Measurements from ENCODE around the gene PSPC1.
A peak's percentile ranks its signal among the peaks of the same experiment; 100 is the strongest.
"Not testable (repeated sequence)": the region's sequence is repeated elsewhere in the genome, so short reads cannot be mapped to it uniquely, and the experiment has no call there.

The PSPC1 gene

GRCh38 chr13:19763618-19764017, 19.1 kb downstream of the PSPC1 start:
- DNase-seq (ENCODE audit: low read depth), result no peak

GRCh38 chr13:19759669-19760068, 23.1 kb downstream of the PSPC1 start:
- no peak for DNase-seq (ENCODE audit: low read depth)

GRCh38 chr13:19742643-19743042, 40.1 kb downstream of the PSPC1 start:
- no peak for DNase-seq (ENCODE audit: low read depth)

DNA sequence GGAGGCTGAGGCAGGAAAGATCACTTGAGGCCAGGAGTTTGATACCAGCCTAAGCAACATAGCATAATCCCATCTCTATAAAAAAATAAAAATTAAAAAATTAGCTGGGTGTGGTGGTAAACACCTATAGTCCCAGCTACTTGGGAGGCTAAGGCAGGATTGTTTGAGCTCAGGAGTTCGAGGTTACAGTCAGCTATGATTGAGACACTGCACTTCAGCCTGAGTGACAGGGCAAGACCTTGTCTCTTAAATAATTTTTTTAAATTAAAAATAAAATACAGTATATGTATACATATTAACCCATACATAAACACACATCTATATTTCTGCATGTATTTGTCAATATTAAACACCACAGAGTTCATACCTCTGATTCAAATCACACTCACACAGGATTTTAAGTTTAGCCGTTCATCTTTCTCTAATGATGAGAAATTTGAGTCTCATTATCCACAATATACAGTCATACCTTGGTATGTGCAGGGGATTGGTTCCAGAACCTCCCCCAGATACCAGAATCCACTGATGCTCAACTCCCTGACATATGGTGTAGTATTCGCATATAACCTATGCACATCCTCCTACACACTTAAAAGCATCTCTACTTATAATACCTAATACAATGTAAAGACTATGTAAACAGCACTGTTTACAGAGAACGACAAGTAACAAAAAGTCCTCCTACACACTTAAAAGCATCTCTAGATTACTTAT, 44.7 kb downstream of the PSPC1 start:
- DNase-seq (ENCODE audit: low read depth), result no peak

DNA sequence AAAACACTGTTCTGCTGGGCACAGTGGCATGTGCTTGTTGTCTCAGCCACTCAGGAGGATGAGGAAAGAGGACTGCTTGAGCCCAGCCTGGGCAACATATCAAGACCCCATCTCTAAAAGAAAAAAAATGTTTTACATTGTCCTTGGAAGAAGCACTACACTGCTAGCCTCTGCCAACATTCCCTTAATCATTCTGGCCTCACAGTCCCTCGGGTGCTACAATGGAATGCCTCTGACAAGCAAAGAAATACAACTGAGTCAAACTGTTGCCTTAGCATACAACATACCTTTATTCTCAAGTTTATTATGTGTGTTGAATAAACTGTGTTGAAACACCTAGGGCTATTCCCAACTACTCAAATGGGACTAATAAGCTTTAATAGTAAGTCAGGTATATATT, 56.1 kb downstream of the PSPC1 start:
- peak; percentile 52 for DNase-seq (ENCODE audit: low read depth)

- no peak for DNase-seq (ENCODE audit: low read depth)
These were observed 57.4 kb downstream of the PSPC1 start for GRCh38 chr13:19725320-19725719.

DNA sequence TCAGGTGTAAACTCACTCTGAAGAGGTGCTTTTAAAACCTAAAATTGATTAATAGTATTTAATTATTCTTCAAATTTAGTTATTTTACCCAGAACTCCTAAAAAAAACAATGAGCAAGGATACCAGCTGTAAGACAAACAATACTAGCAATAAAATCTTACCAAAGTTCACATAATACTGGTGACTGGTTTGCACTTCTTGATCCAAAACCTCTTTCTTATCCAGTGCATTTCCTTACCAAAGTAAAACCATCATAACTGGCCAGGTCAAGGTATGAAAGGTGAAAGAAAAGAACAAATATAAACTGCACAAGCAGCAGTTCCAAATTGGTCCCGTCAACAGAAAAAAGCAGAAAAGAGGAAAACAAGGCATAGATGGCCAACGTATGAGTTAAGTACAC, 62.7 kb downstream of the PSPC1 start:
- DNase-seq (ENCODE audit: low read depth), result no peak

GRCh38 chr13:19713186-19713965, 69.4 kb downstream of the PSPC1 start:
- peak; percentile 32 for DNase-seq (ENCODE audit: low read depth)

DNA sequence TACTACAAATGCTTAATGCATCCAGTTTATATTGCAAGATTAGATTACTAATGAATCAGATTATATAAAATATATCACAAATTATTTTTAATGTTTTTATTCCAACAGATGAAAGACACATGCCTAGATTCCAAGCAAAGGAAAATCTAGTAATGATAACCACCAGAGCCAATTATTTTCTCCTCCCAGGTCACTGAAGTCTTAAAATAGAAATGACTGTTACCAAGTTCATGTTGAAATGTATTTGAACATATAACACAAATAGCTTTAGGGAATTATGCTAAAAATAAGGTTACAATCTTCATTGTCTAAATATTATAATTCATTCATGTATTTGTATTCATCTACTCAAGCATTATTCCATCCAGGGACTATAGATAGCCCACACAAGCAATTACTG, 73.0 kb downstream of the PSPC1 start:
- DNase-seq (ENCODE audit: low read depth), result not testable (repeated sequence)

- not testable (repeated sequence) for DNase-seq (ENCODE audit: low read depth)
These were observed 73.7 kb downstream of the PSPC1 start for GRCh38 chr13:19709039-19709438.

- DNase-seq (ENCODE audit: low read depth), result not testable (repeated sequence)
These were observed 78.5 kb downstream of the PSPC1 start for GRCh38 chr13:19704256-19704655.

GRCh38 chr13:19701619-19702018, 81.1 kb downstream of the PSPC1 start:
- not testable (repeated sequence) for DNase-seq (ENCODE audit: low read depth)

DNA sequence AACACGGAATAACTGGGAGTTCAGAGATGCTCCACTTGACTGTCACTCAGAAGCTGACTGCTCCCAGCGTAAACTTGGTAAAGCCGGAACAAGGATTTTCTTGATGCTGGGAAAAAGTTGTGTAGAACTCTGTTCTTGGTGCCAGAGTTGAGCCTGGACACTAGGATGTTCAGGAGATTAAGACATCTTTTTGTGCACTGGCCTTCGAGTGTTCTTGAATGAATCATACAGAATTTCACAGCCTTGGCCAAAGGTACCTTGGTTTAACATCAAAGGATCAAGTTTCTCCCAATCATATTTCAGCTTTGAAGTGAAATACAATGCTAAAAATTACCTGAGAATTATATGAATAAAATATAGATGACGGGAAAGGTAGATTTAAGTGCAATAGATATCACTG, 81.8 kb downstream of the PSPC1 start:
- not testable (repeated sequence) for DNase-seq (ENCODE audit: low read depth)

GRCh38 chr13:19695829-19696228, 86.9 kb downstream of the PSPC1 start:
- DNase-seq (ENCODE audit: low read depth), result no peak

DNA sequence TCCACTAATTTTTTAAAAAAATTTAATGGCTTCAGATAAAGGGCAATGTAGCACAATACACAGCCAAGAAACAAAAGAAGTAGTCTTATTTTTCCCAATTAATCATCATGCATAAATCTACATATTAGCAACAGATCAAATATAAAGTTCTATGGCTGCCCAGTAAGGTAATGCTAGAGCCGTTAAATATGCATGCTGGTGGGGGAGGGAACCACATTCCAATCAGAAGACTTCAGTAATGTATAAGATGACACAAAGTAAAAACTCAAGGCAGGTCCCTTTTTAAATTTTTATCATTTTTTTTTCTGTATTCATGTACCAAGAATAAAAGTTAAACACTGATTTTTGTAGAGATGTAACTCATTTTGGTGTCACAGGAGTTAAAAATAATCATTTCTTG, 87.3 kb downstream of the PSPC1 start:
- no peak for DNase-seq (ENCODE audit: low read depth)

- DNase-seq (ENCODE audit: low read depth), result not testable (repeated sequence)
These were observed 91.3 kb downstream of the PSPC1 start for GRCh38 chr13:19691447-19691846.

- no peak for DNase-seq (ENCODE audit: low read depth)
These were observed 97.3 kb downstream of the PSPC1 start for GRCh38 chr13:19685437-19685836.

DNA sequence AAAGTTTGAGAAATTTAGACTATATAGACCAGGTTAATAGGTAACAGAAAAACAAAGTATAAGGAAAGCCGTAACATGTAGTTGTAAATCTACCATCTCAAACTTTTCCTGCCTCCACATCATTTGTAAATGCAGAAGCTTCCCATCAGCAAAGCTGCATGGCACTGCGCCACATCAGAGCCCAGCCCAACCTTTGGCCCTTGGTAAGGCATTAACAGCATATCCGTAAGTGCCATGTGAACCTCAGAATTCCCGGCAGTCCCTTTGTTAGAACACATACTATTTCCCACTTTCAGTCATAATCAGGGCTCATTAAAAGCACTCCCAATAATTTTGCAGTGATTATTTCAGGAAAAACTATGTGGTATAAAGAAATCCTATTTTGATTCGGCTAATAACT, 97.7 kb downstream of the PSPC1 start:
- DNase-seq (ENCODE audit: low read depth), result no peak

GRCh38 chr13:19681517-19681916, 101.2 kb downstream of the PSPC1 start:
- DNase-seq (ENCODE audit: low read depth), result no peak

DNA sequence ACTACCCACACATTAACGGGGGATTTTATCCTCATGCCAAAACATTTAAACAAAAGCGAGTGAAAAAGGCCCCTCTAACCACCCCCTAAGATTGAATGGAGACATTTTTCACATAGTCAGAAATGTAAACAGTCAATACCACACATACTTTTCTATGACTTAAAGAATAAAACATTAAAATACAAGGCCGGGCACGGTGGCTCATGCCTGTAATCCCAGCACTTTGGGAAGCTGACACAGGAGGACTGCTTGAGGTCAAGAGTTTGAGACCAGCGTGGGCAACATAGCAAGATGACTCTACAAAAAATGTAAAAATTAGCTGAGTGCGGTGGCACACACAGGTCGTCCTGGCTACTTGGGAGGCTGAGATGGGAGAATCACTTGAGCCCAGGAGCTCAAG, 102.0 kb downstream of the PSPC1 start:
- DNase-seq (ENCODE audit: low read depth), result no peak

GRCh38 chr13:19676168-19676567, 106.6 kb downstream of the PSPC1 start:
- DNase-seq (ENCODE audit: low read depth), result no peak

DNA sequence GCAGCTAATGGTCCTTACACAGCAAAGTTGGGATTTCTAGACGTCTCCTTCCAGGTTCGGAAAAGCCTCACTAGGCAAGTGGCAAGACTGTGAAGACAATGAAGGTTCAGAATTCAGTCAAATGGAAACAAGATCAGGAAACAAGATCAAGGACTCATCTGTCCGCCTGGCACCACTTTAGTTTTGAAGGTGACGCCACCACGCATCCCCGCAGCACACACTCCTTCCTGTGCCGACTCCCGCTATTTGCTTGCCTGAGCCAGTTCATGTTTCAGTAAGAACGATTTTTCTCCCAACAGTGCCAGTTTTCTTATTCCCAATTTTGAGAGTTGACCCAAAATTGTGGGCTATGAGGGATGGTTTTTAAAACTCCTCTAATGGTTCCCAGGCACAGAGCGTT, 107.8 kb downstream of the PSPC1 start:
- no peak for DNase-seq (ENCODE audit: low read depth)

Data from fibroblast of gingiva (primary cell).